Measurements from ENCODE around the gene CBX4. TPM values are rescaled to one million over a fixed set of nuclear protein-coding genes. Genes with fewer than 3 reads are reported as not detected.

The CBX4 gene
- total and polyA plus RNA-seq, 2 donors from 2014 or later = 7.1 to 26.8 TPM

DNA sequence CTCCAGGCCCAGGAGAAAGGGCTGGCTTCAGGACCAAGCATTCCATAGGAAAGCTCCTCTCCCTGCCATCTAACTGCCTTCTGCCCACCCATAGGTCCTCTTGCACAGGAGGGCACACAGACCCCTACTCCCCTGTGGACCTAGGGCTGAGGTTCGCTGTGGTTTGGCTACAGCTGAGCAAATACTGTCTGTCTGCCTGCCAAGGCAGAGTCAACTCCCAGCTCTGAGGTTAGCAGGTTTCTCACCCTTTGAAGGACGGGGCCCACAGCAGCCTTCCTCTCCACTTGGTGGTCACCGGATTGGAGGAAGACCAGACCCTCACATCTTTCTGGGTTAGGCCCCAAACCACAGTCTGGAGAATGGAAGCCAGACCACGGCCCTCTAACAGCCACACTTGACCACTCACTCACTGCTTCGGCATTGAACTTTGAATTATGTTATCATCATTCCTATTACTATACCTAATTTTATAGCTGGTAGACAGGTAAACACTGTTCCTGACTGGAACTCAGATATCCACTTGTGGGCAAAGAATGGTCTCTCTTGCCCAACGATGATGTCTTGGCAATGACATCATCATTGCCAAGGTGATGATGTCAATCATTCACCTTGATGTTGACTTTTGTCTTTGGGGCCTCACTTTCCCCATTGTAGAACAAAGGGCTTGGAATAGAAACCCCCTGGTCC lies 14.2 kb downstream of the CBX4 start:
- H3K27me3 ChIP-seq (ENCODE audit: control insufficient read depth, insufficient read depth, low read length) = peaks cover 2% of the 10 kb centered on the region
- H3K4me3 ChIP-seq (ENCODE audit: low read length in 3 of 3) = no peak overlapping the region
- FAIRE-seq (no peak), DNase-seq (no peak)
- peaks cover 0 to 3% (median 0%) of the 10 kb centered on the region in 3 donors for H3K4me1 ChIP-seq (ENCODE audit: control insufficient read depth in 2 of 3, insufficient read depth in 2 of 3, low read depth in 1 of 3, low read length in 3 of 3)
- H3K36me3 ChIP-seq (ENCODE audit: control insufficient read depth in 2 of 3, insufficient read depth in 3 of 3, low read length in 3 of 3) = no peaks in the 10 kb centered on the region
- no peak overlapping the region for H3K9ac ChIP-seq (ENCODE audit: low read length in 3 of 3)
- TF ChIP-seq, protein P1, sequence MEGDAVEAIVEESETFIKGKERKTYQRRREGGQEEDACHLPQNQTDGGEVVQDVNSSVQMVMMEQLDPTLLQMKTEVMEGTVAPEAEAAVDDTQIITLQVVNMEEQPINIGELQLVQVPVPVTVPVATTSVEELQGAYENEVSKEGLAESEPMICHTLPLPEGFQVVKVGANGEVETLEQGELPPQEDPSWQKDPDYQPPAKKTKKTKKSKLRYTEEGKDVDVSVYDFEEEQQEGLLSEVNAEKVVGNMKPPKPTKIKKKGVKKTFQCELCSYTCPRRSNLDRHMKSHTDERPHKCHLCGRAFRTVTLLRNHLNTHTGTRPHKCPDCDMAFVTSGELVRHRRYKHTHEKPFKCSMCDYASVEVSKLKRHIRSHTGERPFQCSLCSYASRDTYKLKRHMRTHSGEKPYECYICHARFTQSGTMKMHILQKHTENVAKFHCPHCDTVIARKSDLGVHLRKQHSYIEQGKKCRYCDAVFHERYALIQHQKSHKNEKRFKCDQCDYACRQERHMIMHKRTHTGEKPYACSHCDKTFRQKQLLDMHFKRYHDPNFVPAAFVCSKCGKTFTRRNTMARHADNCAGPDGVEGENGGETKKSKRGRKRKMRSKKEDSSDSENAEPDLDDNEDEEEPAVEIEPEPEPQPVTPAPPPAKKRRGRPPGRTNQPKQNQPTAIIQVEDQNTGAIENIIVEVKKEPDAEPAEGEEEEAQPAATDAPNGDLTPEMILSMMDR (IDR thresholded peaks at IDR 0.05; ENCODE audit: borderline replicate concordance, extremely low read depth, insufficient read depth) = no peak
- no peaks in the 10 kb centered on the region for H3K9me3 ChIP-seq (ENCODE audit: control insufficient read depth in 2 of 3, insufficient read depth in 1 of 3, low read length in 3 of 3)
- no peak overlapping the region for H3K27ac ChIP-seq (ENCODE audit: low read depth in 2 of 2, low read length in 2 of 2)
- intact Hi-C loops (cut with DNase I) = no loop called here

DNA sequence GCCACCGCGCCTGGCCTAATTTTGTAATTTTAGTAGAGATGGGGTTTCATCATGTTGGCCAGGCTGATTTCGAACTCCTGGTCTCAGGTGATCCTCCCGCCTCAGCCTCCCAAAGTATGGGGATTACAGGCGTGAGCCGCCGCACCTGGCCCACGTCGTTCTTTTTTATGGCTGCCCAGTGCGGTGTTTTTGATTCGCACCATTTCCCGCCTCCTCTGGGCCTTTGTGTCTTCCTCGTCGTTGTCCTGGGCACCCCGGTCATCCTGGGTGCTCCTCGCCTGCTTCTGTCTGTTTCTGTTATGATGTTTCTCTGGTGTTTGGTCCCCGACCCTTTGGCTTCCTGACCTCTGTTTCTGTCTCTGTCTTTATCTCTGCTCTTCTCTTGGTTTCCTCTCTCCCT lies 15.0 kb downstream of the CBX4 start:
- DNase-seq (no peak), FAIRE-seq (no peak)
- no peak overlapping the region for H3K27ac ChIP-seq (ENCODE audit: low read depth in 2 of 2, low read length in 2 of 2)
- H3K27me3 ChIP-seq (ENCODE audit: control insufficient read depth, insufficient read depth, low read length) = peaks cover 2% of the 10 kb centered on the region
- H3K4me1 ChIP-seq (ENCODE audit: control insufficient read depth in 2 of 3, insufficient read depth in 2 of 3, low read depth in 1 of 3, low read length in 3 of 3) = peaks cover 0 to 3% (median 0%) of the 10 kb centered on the region in 3 donors
- TF ChIP-seq, protein P1 (IDR thresholded peaks at IDR 0.05; ENCODE audit: borderline replicate concordance, extremely low read depth, insufficient read depth) = no peak
- no peak overlapping the region for H3K9ac ChIP-seq (ENCODE audit: low read length in 3 of 3)
- H3K9me3 ChIP-seq (ENCODE audit: control insufficient read depth in 2 of 3, insufficient read depth in 1 of 3, low read length in 3 of 3) = no peaks in the 10 kb centered on the region
- no peaks in the 10 kb centered on the region for H3K36me3 ChIP-seq (ENCODE audit: control insufficient read depth in 2 of 3, insufficient read depth in 3 of 3, low read length in 3 of 3)
- H3K4me3 ChIP-seq (ENCODE audit: low read length in 3 of 3) = no peak overlapping the region
- intact Hi-C loops (cut with DNase I) = no loop called here

DNA sequence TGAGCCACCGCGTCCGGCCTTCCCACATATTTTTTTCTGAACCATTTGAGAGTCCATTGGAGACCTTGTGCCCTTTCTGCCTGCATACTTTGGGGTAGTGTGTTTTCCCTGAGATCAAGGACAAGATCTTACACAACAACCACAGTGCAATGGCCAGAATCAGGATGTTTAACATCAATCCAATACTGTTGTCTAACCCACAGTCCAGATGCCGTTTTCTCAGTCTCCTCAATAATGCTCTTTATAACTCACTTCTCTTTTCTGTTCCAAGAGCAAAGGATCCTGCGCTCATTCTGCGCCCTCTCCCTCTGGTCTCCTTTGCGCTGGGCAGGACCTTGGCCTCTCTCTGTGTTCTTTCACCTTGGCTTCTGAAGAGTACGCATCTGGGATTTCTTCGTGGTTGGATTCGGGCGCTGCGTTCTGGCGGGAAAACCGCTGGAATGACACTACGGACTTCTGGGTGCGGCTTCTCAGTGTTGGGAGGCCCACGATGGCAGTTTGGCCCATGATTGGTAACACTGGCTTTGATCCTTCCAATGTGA lies 16.6 kb downstream of the CBX4 start:
- H3K36me3 ChIP-seq (ENCODE audit: control insufficient read depth in 2 of 3, insufficient read depth in 3 of 3, low read length in 3 of 3) = no peaks in the 10 kb centered on the region
- H3K9me3 ChIP-seq (ENCODE audit: control insufficient read depth in 2 of 3, insufficient read depth in 1 of 3, low read length in 3 of 3) = no peaks in the 10 kb centered on the region
- intact Hi-C loops (cut with DNase I) = no loop called here
- H3K9ac ChIP-seq (ENCODE audit: low read length in 3 of 3) = no peak overlapping the region
- DNase-seq (no peak), FAIRE-seq (no peak)
- no peak overlapping the region for H3K27ac ChIP-seq (ENCODE audit: low read depth in 2 of 2, low read length in 2 of 2)
- H3K4me1 ChIP-seq (ENCODE audit: control insufficient read depth in 2 of 3, insufficient read depth in 2 of 3, low read depth in 1 of 3, low read length in 3 of 3) = peaks cover 0 to 3% (median 0%) of the 10 kb centered on the region in 3 donors
- TF ChIP-seq, protein P1 (IDR thresholded peaks at IDR 0.05; ENCODE audit: borderline replicate concordance, extremely low read depth, insufficient read depth) = no peak
- peaks cover 4% of the 10 kb centered on the region for H3K27me3 ChIP-seq (ENCODE audit: control insufficient read depth, insufficient read depth, low read length)
- no peak overlapping the region for H3K4me3 ChIP-seq (ENCODE audit: low read length in 3 of 3)
